Activated CD4-positive, alpha-beta T cell treated with anti-CD3 and anti-CD28 coated beads, Interleukin-10, Interleukin-2, amounts not matched to agents 100 ng/mL and 50 ng/mL, durations not matched to agents 16 hours and 8 hours (primary cell): ENCODE measurements around the gene DNAJB5.

ENCODE experiments used
- DNase-seq: peaks from one replicate; pipeline ENCODE4 v3.0.0-alpha.2; 2020

Gene DNAJB5

DNA sequence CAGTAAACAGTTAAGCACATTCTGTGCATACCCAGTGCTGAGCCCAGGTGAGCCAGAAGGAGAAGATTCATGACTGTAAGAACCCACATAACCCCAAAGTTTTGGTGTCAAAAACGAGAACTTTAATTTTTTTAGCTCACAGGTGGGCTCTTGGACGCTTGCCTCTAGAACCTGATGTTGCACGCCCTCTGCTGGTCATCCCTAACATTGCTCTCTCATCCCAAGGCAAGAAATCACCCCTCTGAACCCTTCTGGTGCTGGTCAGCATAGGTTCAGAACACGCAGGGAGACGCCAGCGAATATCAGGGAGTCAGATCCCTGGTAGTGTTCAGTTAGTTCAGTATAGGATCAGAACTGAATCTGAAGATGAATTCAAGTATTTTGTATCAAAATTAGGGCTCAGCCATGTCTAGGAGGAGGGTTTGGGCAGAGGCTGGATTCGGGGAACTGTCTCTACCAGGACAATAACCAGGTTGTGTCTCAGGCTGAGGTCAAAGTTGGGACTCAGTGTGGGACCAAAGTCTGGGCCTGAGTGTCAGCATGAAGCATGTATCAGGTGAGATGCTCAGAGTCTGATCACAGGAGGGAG lies 4.1 kb upstream of the DNAJB5 start:
- peak; percentile 64 for DNase-seq

DNA sequence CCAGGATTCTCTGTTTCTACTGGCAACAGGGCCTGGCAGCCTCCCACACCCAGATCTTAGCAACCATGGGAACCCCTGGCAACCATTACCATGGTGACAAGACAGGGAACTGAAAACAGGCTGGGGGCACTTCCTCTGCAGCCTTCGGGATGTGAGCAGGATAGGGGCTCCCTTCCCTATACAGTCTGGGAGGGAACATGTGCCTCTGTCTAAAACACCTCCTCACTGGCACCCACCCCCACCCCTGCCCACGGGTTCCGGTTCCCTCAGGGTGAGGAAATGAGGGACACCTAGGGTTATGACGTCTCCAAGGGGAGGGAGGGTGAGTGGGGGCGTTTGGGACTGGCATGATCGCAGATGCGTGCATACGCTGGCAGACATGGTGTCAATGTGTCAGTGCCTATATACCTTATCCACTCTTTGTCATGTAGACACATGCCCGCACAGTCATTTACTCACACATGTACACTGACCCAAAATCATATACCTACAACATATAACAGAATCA lies 3.0 kb upstream of the DNAJB5 start:
- peak; percentile 39 for DNase-seq

- DNase-seq: no peak
These were observed 2.2 kb upstream of the DNAJB5 start for GRCh38 chr9:34987160-34987901.

- DNase-seq: peak; percentile 43
These were observed 1.1 kb upstream of the DNAJB5 start for GRCh38 chr9:34988218-34989002.

DNA sequence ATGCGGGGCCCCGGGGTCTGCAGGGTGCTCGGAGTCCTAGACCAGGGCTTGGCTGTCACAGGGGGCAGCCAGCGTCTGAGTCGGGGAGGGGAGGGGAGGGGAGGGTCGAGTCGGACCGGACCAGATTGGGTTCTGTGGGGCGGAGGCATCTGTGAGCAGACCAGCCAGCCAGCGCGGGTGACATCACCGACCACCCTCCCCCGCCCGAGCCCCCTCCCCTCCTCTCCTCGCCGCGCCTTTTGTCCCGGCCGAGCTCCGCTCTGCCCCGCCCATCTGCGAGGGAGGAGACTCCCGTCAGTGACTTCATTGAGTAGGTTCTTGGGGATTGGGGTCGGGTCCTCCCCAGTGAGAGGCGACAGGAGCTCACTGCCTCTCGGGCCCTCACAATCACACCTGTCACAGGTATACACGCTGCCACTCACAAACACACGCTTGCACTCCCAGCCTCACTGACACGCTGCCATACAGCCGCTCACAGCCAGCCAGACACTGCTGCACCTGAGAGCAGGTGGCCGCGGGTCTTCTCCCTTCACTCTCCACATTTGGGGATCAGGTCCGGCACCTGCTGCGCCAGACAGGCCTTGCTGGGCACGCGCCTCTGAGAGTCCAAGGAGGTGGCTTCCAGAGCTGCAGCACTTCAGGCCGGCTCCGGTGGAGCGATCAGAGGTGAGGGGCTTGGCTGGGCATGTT lies 546 bp downstream of the DNAJB5 start:
- peak; percentile 36 for DNase-seq

- no peak for DNase-seq
These were observed 1.5 kb downstream of the DNAJB5 start for GRCh38 chr9:34990908-34991606.

DNA sequence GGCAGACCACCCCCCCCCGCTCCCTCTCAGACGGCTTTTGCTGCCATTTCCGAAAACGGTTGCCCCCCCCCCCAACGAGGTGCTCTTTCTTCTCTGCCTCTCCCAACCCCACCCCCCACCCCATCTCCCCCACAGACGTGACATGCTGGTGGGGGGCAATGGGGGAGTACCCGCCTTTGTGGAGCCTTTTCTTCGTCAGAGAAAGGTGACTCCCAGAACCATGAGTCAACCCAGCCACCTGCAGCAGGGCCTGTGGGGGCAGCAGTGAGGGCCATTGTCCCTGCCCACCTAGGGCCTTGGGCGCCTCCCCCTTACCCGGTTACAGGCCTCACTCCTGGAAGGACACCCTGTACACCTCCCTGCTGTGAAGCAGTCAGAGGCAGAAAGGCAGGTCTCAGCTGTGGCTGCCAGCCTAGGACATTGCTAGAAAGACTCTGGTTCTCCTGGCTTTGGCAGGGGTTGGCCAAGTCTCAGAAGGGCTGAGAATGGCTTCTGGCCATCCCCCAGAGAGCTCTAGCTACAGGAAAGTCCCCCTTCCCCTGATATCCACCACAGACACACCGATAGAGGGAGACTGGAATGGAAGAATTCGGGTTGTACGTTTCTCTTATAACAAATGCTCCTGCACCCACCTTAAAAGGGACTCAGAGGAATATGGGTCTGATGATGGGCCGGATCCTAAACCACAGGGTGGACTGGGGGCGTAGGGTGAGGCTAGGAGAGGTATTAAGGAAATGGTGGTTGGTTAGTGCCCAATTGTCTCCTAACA lies 2.2 kb downstream of the DNAJB5 start:
- DNase-seq: peak; percentile 19

GRCh38 chr9:34992376-34992951 lies 2.9 kb downstream of the DNAJB5 start:
- DNase-seq: peak; percentile 65

DNA sequence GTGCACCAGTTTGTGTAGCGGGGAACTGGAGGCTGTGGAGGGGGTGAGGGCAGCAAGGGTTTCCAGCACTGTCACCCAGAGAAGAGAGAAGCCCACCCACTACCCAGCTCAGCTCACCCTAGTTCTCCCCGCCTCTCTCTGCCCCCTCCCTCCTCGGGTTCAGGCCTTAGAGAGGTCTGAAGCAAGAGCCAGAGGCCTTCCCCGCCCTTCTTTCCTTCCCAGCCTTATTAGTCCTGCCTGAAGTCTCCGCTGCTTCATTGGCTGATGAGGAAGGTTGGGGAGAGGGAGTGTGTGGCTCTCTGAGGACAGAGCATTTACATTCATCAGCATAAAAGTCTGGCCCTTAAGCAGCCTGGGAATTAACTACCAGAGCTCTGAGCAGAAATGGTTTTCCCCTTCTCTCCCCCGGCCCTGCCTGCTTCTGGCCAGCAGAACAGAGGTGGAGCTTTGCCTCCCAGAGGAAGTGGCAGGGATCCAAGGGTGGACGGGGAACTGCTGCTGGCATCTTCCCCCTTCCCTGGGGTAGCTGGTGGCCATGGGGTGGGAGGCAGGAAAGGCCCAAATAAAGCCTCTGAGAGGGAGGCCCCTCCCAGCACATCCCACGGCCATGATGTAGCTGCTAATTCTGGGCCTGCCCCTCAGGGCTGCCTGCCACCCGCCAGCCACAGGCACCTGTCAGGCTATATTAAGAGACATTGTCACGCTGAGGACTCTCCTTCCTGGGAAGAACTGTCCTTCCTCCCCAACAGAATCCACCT lies 4.1 kb downstream of the DNAJB5 start:
- no peak for DNase-seq

DNA sequence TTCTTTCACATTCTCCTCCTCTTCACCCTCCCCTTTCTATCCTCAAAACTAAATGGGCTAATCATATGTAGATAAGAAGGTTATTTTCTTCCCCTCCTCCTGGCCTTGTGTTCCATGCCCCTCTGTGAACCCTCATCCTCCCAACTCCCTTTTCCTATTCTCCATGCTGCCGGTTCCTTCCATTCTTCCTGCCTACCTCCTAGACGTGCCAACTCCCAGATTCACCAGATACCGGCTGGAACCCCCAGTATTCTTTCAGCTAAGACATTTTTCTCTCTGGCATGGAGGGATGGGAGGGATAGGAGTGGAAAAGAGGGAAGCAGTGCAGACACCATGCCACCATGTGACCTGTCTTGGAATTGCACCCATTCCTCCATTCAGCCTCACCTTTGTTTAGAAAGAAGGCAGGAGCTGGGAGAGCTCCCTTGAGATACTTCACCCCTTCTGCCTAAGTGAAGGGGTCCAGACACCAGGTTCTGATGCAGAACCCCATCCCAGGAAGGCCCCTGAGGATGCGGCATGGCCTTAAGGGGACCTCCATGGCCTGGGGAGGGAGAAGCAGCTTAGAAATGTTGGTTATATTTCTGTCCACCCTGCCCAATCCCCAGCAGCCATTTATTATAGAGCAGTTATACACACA lies 4.8 kb downstream of the DNAJB5 start:
- DNase-seq: no peak

- no peak for DNase-seq
These were observed 5.5 kb downstream of the DNAJB5 start for GRCh38 chr9:34994900-34995669.

GRCh38 chr9:34995670-34996060 lies 6.1 kb downstream of the DNAJB5 start:
- no peak for DNase-seq

GRCh38 chr9:34996181-34996904 lies 6.8 kb downstream of the DNAJB5 start:
- no peak for DNase-seq

GRCh38 chr9:34996905-34997279 lies 7.3 kb downstream of the DNAJB5 start:
- DNase-seq: no peak

DNA sequence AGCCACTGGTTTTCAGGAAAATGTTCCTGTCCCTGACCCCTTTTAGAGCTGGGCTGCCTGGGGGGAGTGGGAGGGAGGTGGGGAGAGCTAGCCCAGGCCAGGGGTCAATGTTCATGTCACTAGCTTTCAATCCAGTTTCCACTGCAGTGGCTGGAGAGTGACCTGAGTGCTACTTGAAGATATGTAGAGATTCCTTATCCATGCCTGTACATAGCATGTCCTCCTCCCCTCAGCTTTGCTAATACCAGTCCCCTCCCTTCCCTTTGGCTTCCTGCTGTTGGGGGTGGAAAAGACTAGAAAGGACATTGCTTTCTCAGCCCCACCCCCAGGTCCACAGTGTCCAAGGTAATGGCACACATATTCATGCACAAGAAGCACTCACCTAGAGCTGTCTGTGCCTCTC lies 7.8 kb downstream of the DNAJB5 start:
- DNase-seq: no peak

GRCh38 chr9:34998266-34998665 lies 8.7 kb downstream of the DNAJB5 start:
- no peak for DNase-seq

GRCh38 chr9:34999576-34999975 lies 10.0 kb downstream of the DNAJB5 start:
- no peak for DNase-seq

DNA sequence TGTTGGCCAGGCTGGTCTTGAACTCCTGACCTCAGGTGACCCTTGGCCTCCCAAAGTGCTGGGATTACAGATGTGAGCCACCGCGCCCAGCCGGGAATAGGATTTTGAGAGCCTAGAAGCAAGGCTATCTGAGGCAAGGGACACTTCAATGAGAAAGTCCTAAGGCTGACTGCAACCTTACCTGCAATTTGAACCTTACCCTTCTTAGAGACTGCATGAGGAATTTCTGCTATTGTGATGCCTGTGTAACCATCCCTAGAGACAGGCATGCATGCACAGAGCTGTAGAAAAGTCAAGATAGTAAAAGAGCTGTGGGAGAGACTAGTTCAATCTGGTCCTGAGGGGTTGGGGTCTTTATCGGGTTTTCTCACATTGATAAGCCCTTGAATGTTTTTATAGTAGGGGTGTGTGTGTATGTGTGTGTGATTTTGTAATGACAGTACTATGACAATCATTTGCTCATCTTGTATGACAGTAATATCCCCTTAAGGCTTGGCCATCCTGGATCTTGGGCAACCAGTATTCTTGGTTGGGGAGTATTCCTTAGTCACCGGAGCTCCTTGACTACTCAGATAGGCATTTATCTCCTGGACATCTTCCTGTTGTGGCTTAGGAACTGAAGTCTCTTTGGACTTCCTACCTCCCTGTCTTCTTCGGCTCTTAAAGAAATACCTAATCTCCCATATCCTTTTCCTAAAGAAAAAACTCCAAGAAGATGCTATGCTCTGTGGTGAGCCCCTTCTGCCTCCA lies 11.2 kb downstream of the DNAJB5 start:
- DNase-seq: no peak
